HCT116 (cell line): ENCODE data around the gene VAV2. TPM values are rescaled to one million over a fixed set of nuclear protein-coding genes. Genes with fewer than 3 reads are reported as not detected.

Experiments
- ATAC-seq: fragments of 200-7000 bp; cut with Tn5 transposase; 2 replicates; pipeline ENCODE4 v1.9.1; 2020; ENCODE audit warnings: mild to moderate bottlenecking, moderate library complexity
- BruUV-seq: library from RNA; stranded (reverse); fragments of 400-500 nt; replicated peaks from 2 replicates; lab custom pipeline; 2021; lab: Mats Ljungman, UMichigan
- CTCF ChIA-PET: fragments of 300-600 bp; sonication (Branson Sonifier 250); formaldehyde crosslinking; loops from one replicate; lab custom pipeline; 2021; ENCODE audit warnings: antibody characterized with exemption; lab: Charles Lee
- POLR2A ChIA-PET: fragments of 300-600, 350-600 bp; sonication (Branson Sonifier 250); formaldehyde crosslinking; loops from one replicate; lab custom pipeline; 2021; ENCODE audit warnings: antibody characterized with exemption; lab: Charles Lee
- RAD21 ChIA-PET, 2 experiments: fragments of 300-600 bp; sonication (Branson Sonifier 250); formaldehyde crosslinking; loops; one replicate each; lab custom pipeline; 2023; ENCODE audit warnings: low total read pairs in 2 of 2; ENCODE audit not compliant: uncharacterized antibody in 2 of 2, unreplicated experiment in 2 of 2, low non-redundant PET in 1 of 2; lab: Charles Lee
- DNase-seq: peaks from one replicate; pipeline ENCODE4 v3.0.0-alpha.2; 2010; ENCODE audit warnings: low read depth, low spot score
- H2AFZ ChIP-seq: fragments of 200-600 bp; shearing (Covaris generic), sonication (generic); 2 replicates; pipeline ENCODE4 v1.6.1; 2017; ENCODE audit warnings: low read depth, mixed run types, mixed read lengths, antibody characterized with exemption, low read length; ENCODE audit not compliant: poor library complexity, severe bottlenecking
- H3K27ac ChIP-seq: 2 replicates; pipeline ENCODE4 v1.5.1; 2012; ENCODE audit warnings: low read depth, low read length
- H3K27me3 ChIP-seq: fragments of 200-600 bp; sonication (generic); 2 replicates; pipeline ENCODE4 v1.6.1; 2016; ENCODE audit warnings: mixed run types, low read length, mixed read lengths; ENCODE audit not compliant: insufficient read depth
- H3K36me3 ChIP-seq, 2 experiments: fragments of 200-500 bp in 1 of 2; fragments of 200-600 bp in 1 of 2; sonication (Bioruptor generic) in 1 of 2; sonication (generic) in 1 of 2; 2 replicates each; pipeline versions ENCODE4 v1.5.1 to v1.6.1; 2014 to 2016; ENCODE audit warnings: low read length in 2 of 2, inconsistent platforms in 1 of 2, mixed read lengths in 1 of 2, mixed run types in 1 of 2; ENCODE audit not compliant: insufficient read depth in 2 of 2, control insufficient read depth in 1 of 2
- H3K4me1 ChIP-seq, 2 experiments: fragments of 200-600 bp in 1 of 2; sonication (generic) in 1 of 2; 2 replicates each; pipeline versions ENCODE4 v1.5.1 to v1.6.1; 2012 to 2017; ENCODE audit warnings: low read length in 2 of 2, inconsistent platforms in 1 of 2, mild to moderate bottlenecking in 1 of 2, mixed read lengths in 1 of 2, mixed run types in 1 of 2, moderate library complexity in 1 of 2; ENCODE audit not compliant: insufficient read depth in 2 of 2, control insufficient read depth in 1 of 2
- H3K4me2 ChIP-seq: fragments of 200-600 bp; sonication (generic); 2 replicates; pipeline ENCODE4 v1.6.1; 2017; ENCODE audit warnings: mixed run types, low read length, mixed read lengths
- H3K4me3 ChIP-seq, 2 experiments: fragments of 200-600 bp in 1 of 2; sonication (generic) in 1 of 2; replicated peaks in 1 of 2; 2 replicates each; pipeline ENCODE4 v1.5.1; 2011 to 2016; ENCODE audit warnings: low read length in 2 of 2, control low read depth in 1 of 2, low read depth in 1 of 2, mild to moderate bottlenecking in 1 of 2, mixed read lengths in 1 of 2, mixed run types in 1 of 2
- H3K79me2 ChIP-seq: fragments of 200-600 bp; sonication (generic); 2 replicates; pipeline ENCODE4 v1.6.1; 2017; ENCODE audit warnings: mild to moderate bottlenecking, mixed run types, low read length, moderate library complexity, mixed read lengths; ENCODE audit not compliant: insufficient read depth
- H3K9ac ChIP-seq: fragments of 200-600 bp; sonication (generic); 2 replicates; pipeline ENCODE4 v1.6.1; 2016; ENCODE audit warnings: low read length, mixed read lengths
- H3K9me2 ChIP-seq: fragments of 200-600 bp; sonication (generic), shearing (Covaris generic); 2 replicates; pipeline ENCODE4 v1.6.1; 2017; ENCODE audit warnings: mixed run types, mild to moderate bottlenecking, moderate library complexity; ENCODE audit not compliant: insufficient read depth
- H3K9me3 ChIP-seq, 2 experiments: fragments of 200-500 bp in 1 of 2; fragments of 200-600 bp in 1 of 2; sonication (Bioruptor generic) in 1 of 2; sonication (generic) in 1 of 2; 2 replicates each; pipeline ENCODE4 v1.6.1; 2014 to 2017; ENCODE audit warnings: low read length in 2 of 2, mixed read lengths in 2 of 2, inconsistent platforms in 1 of 2, low read depth in 1 of 2, mild to moderate bottlenecking in 1 of 2, mixed run types in 1 of 2, moderate library complexity in 1 of 2; ENCODE audit not compliant: control insufficient read depth in 1 of 2, insufficient read depth in 1 of 2
- H4K20me1 ChIP-seq: fragments of 200-600 bp; sonication (generic), shearing (Covaris generic); 2 replicates; pipeline ENCODE4 v1.6.1; 2017; ENCODE audit warnings: mixed run types, mild to moderate bottlenecking, moderate library complexity; ENCODE audit not compliant: insufficient read depth
- ATF3 ChIP-seq: IDR thresholded peaks from 2 replicates; pipeline ENCODE4 v1.6.1; 2012
- CBX3 ChIP-seq: IDR thresholded peaks from 2 replicates; pipeline ENCODE4 v1.6.1; 2012; ENCODE audit warnings: low read depth
- CEBPB ChIP-seq: IDR thresholded peaks from 2 replicates; pipeline ENCODE4 v1.6.1; 2012; ENCODE audit warnings: low read depth
- EGR1 ChIP-seq: IDR thresholded peaks from 2 replicates; pipeline ENCODE4 v1.6.1; 2012; ENCODE audit warnings: low read depth
- ELF1 ChIP-seq: IDR thresholded peaks from 2 replicates; pipeline ENCODE4 v1.6.1; 2012; ENCODE audit warnings: low read depth, borderline replicate concordance
- MAX ChIP-seq: IDR thresholded peaks from 2 replicates; pipeline ENCODE4 v1.6.1; 2012
- POLR2A ChIP-seq: IDR thresholded peaks from 2 replicates; pipeline ENCODE4 v1.7.0; 2011; ENCODE audit warnings: borderline replicate concordance; ENCODE audit not compliant: insufficient read depth, insufficient read length; ENCODE audit errors: extremely low read depth
- POLR2AphosphoS5 ChIP-seq: IDR thresholded peaks from 2 replicates; pipeline ENCODE4 v1.6.1; 2011; ENCODE audit warnings: mild to moderate bottlenecking, low read depth, low read length, moderate library complexity
- RAD21 ChIP-seq: IDR thresholded peaks from 2 replicates; pipeline ENCODE4 v1.6.1; 2012; ENCODE audit warnings: low read depth, mild to moderate bottlenecking
- REST ChIP-seq: IDR thresholded peaks from 2 replicates; pipeline ENCODE4 v1.6.1; 2012; ENCODE audit warnings: low read depth
- SP1 ChIP-seq: IDR thresholded peaks from 2 replicates; pipeline ENCODE4 v1.6.1; 2012; ENCODE audit warnings: low read depth
- SRF ChIP-seq: IDR thresholded peaks from 2 replicates; pipeline ENCODE4 v1.6.1; 2012; ENCODE audit warnings: low read depth
- TCF7L2 ChIP-seq: IDR thresholded peaks from 2 replicates; pipeline ENCODE4 v1.7.0; 2011; ENCODE audit warnings: borderline replicate concordance, inconsistent platforms; ENCODE audit not compliant: insufficient read depth, insufficient read length; ENCODE audit errors: extremely low read depth
- ZBTB33 ChIP-seq: IDR thresholded peaks from 2 replicates; pipeline ENCODE4 v1.6.1; 2011; ENCODE audit warnings: mild to moderate bottlenecking, low read length, moderate library complexity; ENCODE audit not compliant: insufficient replicate concordance; ENCODE audit errors: extremely low read depth
- ZFX ChIP-seq: fragments of 450-650 bp; IDR thresholded peaks from 2 replicates; pipeline ENCODE4 v1.6.1; 2017
- intact Hi-C: fragments of 100-400 bp; cut with micrococcal nuclease; formaldehyde crosslinking; loops from 2 replicates; pipeline ENCODE4 v1.10.0; 2022
- total RNA-seq: library from RNA; stranded (reverse); gene quantifications from one replicate; pipeline ENCODE4 v1.2.1, GENCODE V29; 2021; ENCODE audit not compliant: unreplicated experiment

Gene VAV2
- total RNA-seq, 1 experiment from 2014 or later = 33.2 TPM

- ATAC-seq (no peak), DNase-seq (no peak)
- no peak for TF ChIP-seq ZFX
- no peak for TF ChIP-seq POLR2AphosphoS5
- TF ChIP-seq REST = no peak
- no peak for TF ChIP-seq TCF7L2
- TF ChIP-seq CBX3 = no peak
- no peak for TF ChIP-seq POLR2A
- TF ChIP-seq RAD21 = no peak
- no peak for TF ChIP-seq ELF1
- TF ChIP-seq SP1 = no peak
- no peak for TF ChIP-seq ATF3
- TF ChIP-seq ZBTB33 = no peak
- TF ChIP-seq CEBPB = no peak
- no peak for TF ChIP-seq MAX
- TF ChIP-seq EGR1 = no peak
- TF ChIP-seq SRF = no peak
- Histone ChIP-seq H3K27me3 (no peaks in the 10 kb centered on the region), H3K4me2 (no peak overlapping the region), H3K4me1 (peaks cover 0 to under 1% of the 10 kb centered on the region in 2 experiments; a peak in 1 of 4 replicates), H3K27ac (no peak overlapping the region), H3K9me3 (peaks cover 10 to 16% of the 10 kb centered on the region in 2 experiments; a peak in 2 of 4 replicates), H3K4me3 (no peak overlapping the region), H3K9me2 (no peaks in the 10 kb centered on the region), H4K20me1 (no peaks in the 10 kb centered on the region), H3K36me3 (no peaks in the 10 kb centered on the region), H2AFZ (no peak overlapping the region), H3K79me2 (no peaks in the 10 kb centered on the region), H3K9ac (no peak overlapping the region)
- ChIA-PET RAD21 (no interaction called here), POLR2A (no interaction called here), CTCF (no interaction called here)
- intact Hi-C loops = no loop called here
- no TSS peak for BruUV-seq
Observed at GRCh38 chr9:134014946-134015345, 22.8 kb upstream of the VAV2 start.
